HepG2 (cell line): ENCODE results near the gene SAMD4A.

ENCODE experiments used
- CHD2 ChIP-seq: IDR thresholded peaks from 2 replicates; pipeline ENCODE4 v1.6.1; 2011; ENCODE audit warnings: low read depth, low read length, improper control_type of control experiment
- ESRRA ChIP-seq: sonication (generic); formaldehyde crosslinking; IDR thresholded peaks from 2 replicates; pipeline ENCODE4 v1.5.1; 2020; ENCODE audit warnings: mild to moderate bottlenecking, low read depth, missing genetic modification reagents
- EZH2 ChIP-seq: conservative IDR thresholded peaks from 2 replicates; pipeline ENCODE4 v1.6.1; 2012; ENCODE audit warnings: mild to moderate bottlenecking, low read depth, low read length, moderate library complexity
- FOXM1 ChIP-seq: sonication (generic); formaldehyde crosslinking; IDR thresholded peaks from 2 replicates; pipeline ENCODE4 v1.5.0; 2020; ENCODE audit warnings: missing genetic modification reagents
- HES4 ChIP-seq: sonication (generic); formaldehyde crosslinking; IDR thresholded peaks from 2 replicates; pipeline ENCODE4 v1.9.0; 2021; ENCODE audit warnings: mild to moderate bottlenecking, missing genetic modification reagents, borderline replicate concordance
- TSC22D2 ChIP-seq: sonication (generic); formaldehyde crosslinking; IDR thresholded peaks from 2 replicates; pipeline ENCODE4 v1.5.1; 2020; ENCODE audit warnings: missing genetic modification reagents, mild to moderate bottlenecking, borderline replicate concordance
- ZMYM4 ChIP-seq: sonication (generic); formaldehyde crosslinking; IDR thresholded peaks from 2 replicates; pipeline ENCODE4 v1.8.1; 2023; ENCODE audit warnings: mild to moderate bottlenecking, missing genetic modification reagents

DNA sequence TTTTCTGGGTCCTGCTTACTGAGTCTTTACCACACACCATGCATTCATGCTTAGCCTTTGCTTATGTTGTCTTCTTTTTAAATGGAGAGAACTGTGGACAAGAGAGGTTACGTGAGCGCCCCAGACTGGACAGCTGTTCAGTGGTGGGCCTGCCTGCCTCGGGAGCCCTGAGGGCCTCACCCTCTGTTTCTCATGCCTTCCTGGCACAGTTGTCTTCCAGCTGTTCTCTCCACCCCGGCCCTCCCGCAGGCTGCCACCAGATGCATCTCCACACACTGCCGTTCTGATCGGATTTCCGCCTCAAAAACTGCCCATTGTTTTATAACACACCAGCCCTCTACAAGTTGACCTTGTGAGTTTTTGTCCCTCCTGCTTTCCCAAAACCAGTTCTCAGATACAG lies 100.8 kb downstream of the SAMD4A start:
- TF ChIP-seq EZH2 (no peak), CHD2 (no peak), TSC22D2 (no peak), ESRRA (no peak), FOXM1 (CRISPR knock-in tag) (no peak), HES4 (CRISPR knock-in tag) (no peak), ZMYM4 (no peak)
